PFSK-1 (cell line): ENCODE measurements around the gene FYB1.

Experiments
- FOXP2 ChIP-seq: optimal IDR thresholded peaks from 2 replicates; pipeline ENCODE3; 2011; ENCODE audit warnings: borderline replicate concordance, control low read depth, inconsistent platforms; ENCODE audit not compliant: insufficient read depth; ENCODE audit errors: extremely low read length, extremely low read depth
- POLR2AphosphoS5 ChIP-seq: IDR thresholded peaks from 2 replicates; pipeline ENCODE4 v1.6.1; 2012; ENCODE audit warnings: low read depth, mild to moderate bottlenecking, control low read depth, low read length, moderate library complexity
- REST ChIP-seq, 2 experiments: IDR thresholded peaks; 2 replicates each; pipeline versions ENCODE4 v1.6.1 to v1.8.0; 2011 to 2012; ENCODE audit warnings: low read depth in 2 of 2, low read length in 2 of 2, control low read depth in 1 of 2, inconsistent platforms in 1 of 2, mild to moderate bottlenecking in 1 of 2, moderate library complexity in 1 of 2; ENCODE audit not compliant: insufficient read depth in 1 of 2
- TAF1 ChIP-seq: IDR thresholded peaks from 2 replicates; pipeline ENCODE4 v1.6.1; 2012; ENCODE audit warnings: low read length, control low read depth, borderline replicate concordance; ENCODE audit not compliant: insufficient read depth

GRCh38 chr5:39178861-39179260 lies 40.5 kb downstream of the FYB1 start:
- TF ChIP-seq REST (IDR thresholded peaks at IDR 0.05; ENCODE audit: insufficient read depth in 1 of 2, low read depth in 2 of 2, low read length in 2 of 2) (no peak), FOXP2 (no peak), POLR2AphosphoS5 (no peak), TAF1 (no peak)
